ENCODE results near the gene PHLDB3. TPM values are rescaled to one million over a fixed set of nuclear protein-coding genes. Genes with fewer than 3 reads are reported as not detected.

Gene PHLDB3
- total and polyA plus RNA-seq, 2 of the 13 experiments (the other 11 are each of a cell fraction or from before 2014, with no cell fraction given), result 11.3 to 14.5 TPM

- Histone ChIP-seq H2AFZ (ENCODE audit: low read length) (no peak overlapping the region), H3K27me3 (ENCODE audit: control insufficient read depth in 1 of 2, insufficient read depth in 2 of 2, low read length in 2 of 2) (no peaks in the 10 kb centered on the region), H3K4me2 (ENCODE audit: low read depth, low read length) (no peak overlapping the region), H3K9me3 (ENCODE audit: low read length) (no peaks in the 10 kb centered on the region), H3K4me3 (replicated peaks in 1 of 3; ENCODE audit: insufficient read depth in 1 of 3, low read depth in 2 of 3, low read length in 3 of 3) (no peak overlapping the region), H3K79me2 (ENCODE audit: insufficient read depth, low read length) (no peaks in the 10 kb centered on the region), H4K20me1 (ENCODE audit: insufficient read depth, low read length) (no peaks in the 10 kb centered on the region), H3K4me1 (ENCODE audit: insufficient read depth, low read length) (no peaks in the 10 kb centered on the region), H3K27ac (ENCODE audit: extremely low read length, insufficient read depth, low read length) (no peak overlapping the region), H3K36me3 (replicated peaks in 1 of 2; ENCODE audit: control insufficient read depth in 1 of 2, insufficient read depth in 2 of 2, low read length in 2 of 2) (peaks cover 3 to 5% of the 10 kb centered on the region in 2 experiments; a peak in 2 of 5 replicates), H3K9ac (ENCODE audit: insufficient read depth, low read depth, low read length) (no peak overlapping the region)
- BruUV-seq (replicated peaks), result no TSS peak
- ChIA-PET POLR2A (interaction anchor here (2.5 kb wide), 1 partner anchor 29 kb away, joined by 10 read pairs; the partner anchor contains the start of gene PHLDB3), CTCF (ENCODE audit: low intra/inter-chr PET ratio, low total read pairs) (no interaction called here)
- ATAC-seq (no peak), DNase-seq (ENCODE audit: low spot score) (no peak), FAIRE-seq (no peak)
- no peak for TF ChIP-seq SALL1 (CRISPR knock-in tag; IDR thresholded peaks at IDR 0.05)
- peak; percentile 64 for TF ChIP-seq AGO2 (optimal IDR thresholded peaks at IDR 0.05; ENCODE audit: low read depth, low read length)
- WGBS (ENCODE audit: low lambda C conversion rate), result 96% methylated on average over 46 of the region's 46 CpGs
- in situ Hi-C loops (cut with HindIII; ENCODE audit: extremely low pct_ligation_motif_present, low pct_unique_long_range_greater_than_20kb), result no loop called here
- intact Hi-C loops (cut with micrococcal nuclease; ENCODE audit: unreplicated experiment), result no loop called here
Observed at GRCh38 chr19:43474986-43475705, 29.4 kb downstream of the PHLDB3 start.

- intact Hi-C loops (cut with micrococcal nuclease; ENCODE audit: unreplicated experiment) (no loop called here), in situ Hi-C loops (cut with HindIII; ENCODE audit: extremely low pct_ligation_motif_present, low pct_unique_long_range_greater_than_20kb) (no loop called here)
- Histone ChIP-seq H3K27me3 (ENCODE audit: control insufficient read depth in 1 of 2, insufficient read depth in 2 of 2, low read length in 2 of 2) (no peaks in the 10 kb centered on the region), H3K4me2 (ENCODE audit: low read depth, low read length) (no peak overlapping the region), H3K9me3 (ENCODE audit: low read length) (no peaks in the 10 kb centered on the region), H3K36me3 (replicated peaks in 1 of 2; ENCODE audit: control insufficient read depth in 1 of 2, insufficient read depth in 2 of 2, low read length in 2 of 2) (peaks cover 3 to 5% of the 10 kb centered on the region in 2 experiments; a peak in 2 of 5 replicates), H3K4me1 (ENCODE audit: insufficient read depth, low read length) (peaks cover 1% of the 10 kb centered on the region), H3K79me2 (ENCODE audit: insufficient read depth, low read length) (no peaks in the 10 kb centered on the region), H3K4me3 (replicated peaks in 1 of 3; ENCODE audit: insufficient read depth in 1 of 3, low read depth in 2 of 3, low read length in 3 of 3) (no peak overlapping the region), H4K20me1 (ENCODE audit: insufficient read depth, low read length) (no peaks in the 10 kb centered on the region), H3K27ac (ENCODE audit: extremely low read length, insufficient read depth, low read length) (no peak overlapping the region), H2AFZ (ENCODE audit: low read length) (no peak overlapping the region), H3K9ac (ENCODE audit: insufficient read depth, low read depth, low read length) (no peak overlapping the region)
- no peak for TF ChIP-seq SMAD9 (CRISPR knock-in tag; IDR thresholded peaks at IDR 0.05)
- no peak for TF ChIP-seq ZNF225 (CRISPR knock-in tag; IDR thresholded peaks at IDR 0.05)
- 96% methylated on average over 4 of the region's 4 CpGs for WGBS (ENCODE audit: low lambda C conversion rate)
- DNase-seq (ENCODE audit: low spot score) (no peak), ATAC-seq (no peak), FAIRE-seq (no peak)
- ChIA-PET CTCF (ENCODE audit: low intra/inter-chr PET ratio, low total read pairs) (no interaction called here), POLR2A (interaction anchor here (2.5 to 2.8 kb wide), 2 partner anchors 11 to 30 kb away, joined by 10 read pairs; partner anchors contain the start of gene PHLDB3)
- BruUV-seq (replicated peaks), result no TSS peak
Observed at GRCh38 chr19:43474487-43474886, 30.1 kb downstream of the PHLDB3 start.
